Osteocyte (in vitro differentiated cells): ENCODE data around the gene MCRIP1. TPM values are rescaled to one million over a fixed set of nuclear protein-coding genes. Genes with fewer than 3 reads are reported as not detected.

Experiments used
- DNase-seq: peaks from one replicate; pipeline ENCODE4 v3.0.0; 2021; ENCODE audit warnings: mixed read lengths; ENCODE audit not compliant: unreplicated experiment; ENCODE audit errors: extremely low spot score
- H3K27ac Mint-ChIP-seq: one replicate; pipeline ENCODE4 v1.8.0; 2021; ENCODE audit warnings: mild to moderate bottlenecking, mixed read lengths; ENCODE audit not compliant: unreplicated experiment
- H3K27me3 Mint-ChIP-seq: one replicate; pipeline ENCODE4 v1.8.0; 2021; ENCODE audit warnings: mixed read lengths; ENCODE audit not compliant: unreplicated experiment
- H3K36me3 Mint-ChIP-seq: one replicate; pipeline ENCODE4 v1.8.0; 2021; ENCODE audit warnings: mixed read lengths; ENCODE audit not compliant: unreplicated experiment
- H3K4me1 Mint-ChIP-seq: one replicate; pipeline ENCODE4 v1.8.0; 2021; ENCODE audit warnings: mixed read lengths; ENCODE audit not compliant: unreplicated experiment
- H3K4me3 Mint-ChIP-seq: one replicate; pipeline ENCODE4 v1.8.0; 2021; ENCODE audit warnings: mild to moderate bottlenecking, moderate library complexity, mixed read lengths; ENCODE audit not compliant: unreplicated experiment
- H3K9me3 Mint-ChIP-seq: one replicate; pipeline ENCODE4 v1.8.0; 2021; ENCODE audit warnings: mixed read lengths; ENCODE audit not compliant: unreplicated experiment
- total RNA-seq: library from RNA; stranded (reverse); gene quantifications from 2 replicates; pipeline ENCODE4 v1.2.1, GENCODE V29; 2021
- TF ChIP-seq, protein P1 (sequence below): fragments of 200-600 bp; sonication (generic); IDR thresholded peaks from 2 replicates; pipeline ENCODE4 v1.5.0; 2021; ENCODE audit warnings: antibody characterized with exemption, mild to moderate bottlenecking, moderate library complexity

The MCRIP1 gene
- total RNA-seq, 1 donor from 2014 or later: 176 TPM

DNA sequence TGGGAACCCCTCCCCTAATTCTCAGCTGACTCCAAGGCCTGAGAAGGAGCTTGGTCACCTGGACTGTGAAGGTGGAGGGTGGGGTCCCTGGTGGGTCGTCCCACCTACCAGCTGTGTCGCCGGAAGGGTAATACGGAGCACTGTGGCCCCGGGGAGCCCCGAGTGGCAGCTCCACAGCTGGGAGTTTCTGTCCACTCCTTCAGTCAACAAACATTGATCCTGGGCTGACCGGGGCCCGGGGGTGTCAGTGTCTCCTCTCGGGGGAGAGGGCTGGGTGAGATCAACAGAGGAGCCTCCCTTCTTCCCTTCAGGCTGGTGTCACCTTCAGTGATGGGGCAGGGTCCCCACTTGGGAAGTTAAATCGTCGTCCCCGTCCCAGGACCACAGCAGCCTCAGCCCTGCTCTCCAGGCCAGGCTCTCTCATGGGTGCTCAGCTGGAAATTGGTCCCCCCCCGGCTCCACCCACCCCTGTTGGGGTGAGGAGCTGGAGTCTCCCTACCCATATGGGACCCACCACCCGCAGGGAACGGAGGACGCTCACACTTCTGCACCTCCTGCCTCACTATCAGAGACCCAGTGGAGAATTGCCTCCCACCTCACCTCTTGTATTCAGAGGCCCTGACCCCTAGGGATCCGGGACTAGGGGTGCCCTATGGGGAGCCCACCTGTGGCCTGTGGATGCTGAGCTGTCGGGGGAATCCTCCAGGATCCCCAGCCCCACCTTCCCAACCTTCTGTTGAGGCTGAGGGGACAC is 27.2 kb downstream of the MCRIP1 start:
- TF ChIP-seq, protein P1, sequence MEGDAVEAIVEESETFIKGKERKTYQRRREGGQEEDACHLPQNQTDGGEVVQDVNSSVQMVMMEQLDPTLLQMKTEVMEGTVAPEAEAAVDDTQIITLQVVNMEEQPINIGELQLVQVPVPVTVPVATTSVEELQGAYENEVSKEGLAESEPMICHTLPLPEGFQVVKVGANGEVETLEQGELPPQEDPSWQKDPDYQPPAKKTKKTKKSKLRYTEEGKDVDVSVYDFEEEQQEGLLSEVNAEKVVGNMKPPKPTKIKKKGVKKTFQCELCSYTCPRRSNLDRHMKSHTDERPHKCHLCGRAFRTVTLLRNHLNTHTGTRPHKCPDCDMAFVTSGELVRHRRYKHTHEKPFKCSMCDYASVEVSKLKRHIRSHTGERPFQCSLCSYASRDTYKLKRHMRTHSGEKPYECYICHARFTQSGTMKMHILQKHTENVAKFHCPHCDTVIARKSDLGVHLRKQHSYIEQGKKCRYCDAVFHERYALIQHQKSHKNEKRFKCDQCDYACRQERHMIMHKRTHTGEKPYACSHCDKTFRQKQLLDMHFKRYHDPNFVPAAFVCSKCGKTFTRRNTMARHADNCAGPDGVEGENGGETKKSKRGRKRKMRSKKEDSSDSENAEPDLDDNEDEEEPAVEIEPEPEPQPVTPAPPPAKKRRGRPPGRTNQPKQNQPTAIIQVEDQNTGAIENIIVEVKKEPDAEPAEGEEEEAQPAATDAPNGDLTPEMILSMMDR: no peak
- Mint-ChIP-seq H3K4me1 (peaks cover 2% of the 10 kb centered on the region), H3K9me3 (no peaks in the 10 kb centered on the region), H3K4me3 (no peak overlapping the region), H3K36me3 (no peaks in the 10 kb centered on the region), H3K27me3 (peaks cover 26% of the 10 kb centered on the region), H3K27ac (no peak overlapping the region)
- DNase-seq: no peak

DNA sequence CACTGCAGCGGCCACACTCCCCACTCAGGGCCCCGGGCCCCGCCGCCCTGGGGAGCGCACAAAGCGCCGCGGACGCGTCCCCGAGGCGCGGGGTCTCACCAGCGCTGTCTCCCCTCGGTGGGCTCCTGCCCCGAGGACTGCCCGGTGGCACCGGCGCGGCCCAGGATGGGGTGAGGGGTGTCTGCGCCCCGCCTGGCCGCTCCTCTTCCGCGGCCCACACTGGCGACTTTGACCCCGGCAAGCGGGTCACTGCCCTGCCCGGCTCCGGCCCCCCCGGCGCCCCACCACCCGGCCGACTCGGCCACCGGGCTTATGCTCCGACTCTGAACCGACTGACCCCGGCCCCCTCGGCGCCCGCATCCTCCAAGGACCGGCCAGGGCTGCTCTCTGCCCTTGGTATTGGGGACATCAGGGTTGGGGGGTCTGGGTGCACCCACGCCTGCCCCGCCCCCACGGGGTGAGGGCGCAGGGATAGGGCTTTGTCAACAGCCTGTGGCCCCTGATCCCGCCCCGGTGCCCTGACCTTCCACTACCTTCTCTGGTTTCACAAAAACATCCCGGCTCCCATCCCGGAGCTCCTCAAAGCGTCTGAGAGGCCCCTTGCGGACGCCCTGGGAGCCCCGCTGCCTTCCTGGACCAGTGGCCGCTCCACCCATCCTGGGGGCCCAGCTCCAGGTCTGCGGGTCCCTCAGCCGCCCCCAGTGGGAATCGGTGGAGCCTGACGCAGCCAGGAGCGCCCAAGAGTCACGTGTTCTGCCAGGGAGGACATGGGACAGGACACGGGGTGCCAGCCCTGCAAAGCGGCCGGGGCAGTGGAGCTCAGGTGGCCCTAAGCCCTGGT is 28.3 kb downstream of the MCRIP1 start:
- peaks cover 31% of the 10 kb centered on the region for H3K27me3 Mint-ChIP-seq
- no peak overlapping the region for H3K27ac Mint-ChIP-seq
- H3K4me1 Mint-ChIP-seq: peaks cover 2% of the 10 kb centered on the region
- DNase-seq: no peak
- no peaks in the 10 kb centered on the region for H3K9me3 Mint-ChIP-seq
- TF ChIP-seq, protein P1: no peak
- no peaks in the 10 kb centered on the region for H3K36me3 Mint-ChIP-seq
- H3K4me3 Mint-ChIP-seq: peak overlapping the region; percentile 50

DNA sequence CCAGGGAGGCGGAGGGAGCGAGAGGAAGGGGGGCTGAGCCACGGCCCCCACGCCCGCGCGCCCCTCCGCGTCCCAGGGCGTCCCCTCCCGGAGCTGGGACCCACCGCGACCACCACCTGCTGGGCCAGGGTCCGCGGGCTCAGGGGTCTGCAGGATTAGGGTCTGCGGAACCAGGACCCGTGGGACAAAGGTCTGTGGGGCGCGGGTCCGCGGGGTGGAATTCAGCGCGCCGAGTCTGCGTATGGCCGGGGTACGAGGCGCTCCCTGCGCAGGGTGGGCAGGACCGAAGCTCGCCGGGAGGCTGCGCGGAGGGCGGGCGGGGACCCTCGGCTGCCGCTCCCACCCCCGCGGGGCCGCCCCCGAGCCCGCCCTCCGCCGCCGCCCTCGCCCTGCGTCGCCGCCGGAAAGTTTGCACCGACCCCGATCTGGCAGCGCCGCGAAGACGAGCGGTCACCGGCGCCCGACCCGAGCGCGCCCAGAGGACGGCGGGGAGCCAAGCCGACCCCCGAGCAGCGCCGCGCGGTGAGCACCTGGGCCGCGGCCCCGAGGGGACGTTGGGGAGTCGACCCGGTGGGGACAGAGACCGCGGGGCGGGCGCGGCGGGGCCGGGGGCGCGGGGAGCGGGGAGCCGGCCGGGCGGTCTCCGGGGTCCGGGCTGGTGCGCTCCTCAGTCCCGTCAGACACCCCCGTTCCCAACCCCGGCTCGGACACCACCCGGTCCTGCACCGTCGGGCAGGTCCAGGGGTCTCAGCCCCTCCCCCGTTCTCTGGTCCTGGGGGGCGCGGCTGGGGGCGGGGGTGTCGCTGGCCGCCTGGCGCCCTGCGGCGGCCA is 29.1 kb downstream of the MCRIP1 start, which contains the start of gene GCGR:
GCGR (plus strand) TSS at position 423 of the 831 bp plus-strand sequence. CDS start 4,869 bp downstream, outside the sequence.
- DNase-seq: no peak
- Mint-ChIP-seq H3K4me3 (peak within 1 kb of the TSS; percentile 50), H3K27ac (no peak within 1 kb of the TSS), H3K27me3 (peaks cover 28% of the 10 kb centered on the region), H3K9me3 (no peaks in the 10 kb centered on the region), H3K4me1 (peaks cover 2% of the 10 kb centered on the region), H3K36me3 (no peaks in the 10 kb centered on the region)
- TF ChIP-seq, protein P1: no peak

DNA sequence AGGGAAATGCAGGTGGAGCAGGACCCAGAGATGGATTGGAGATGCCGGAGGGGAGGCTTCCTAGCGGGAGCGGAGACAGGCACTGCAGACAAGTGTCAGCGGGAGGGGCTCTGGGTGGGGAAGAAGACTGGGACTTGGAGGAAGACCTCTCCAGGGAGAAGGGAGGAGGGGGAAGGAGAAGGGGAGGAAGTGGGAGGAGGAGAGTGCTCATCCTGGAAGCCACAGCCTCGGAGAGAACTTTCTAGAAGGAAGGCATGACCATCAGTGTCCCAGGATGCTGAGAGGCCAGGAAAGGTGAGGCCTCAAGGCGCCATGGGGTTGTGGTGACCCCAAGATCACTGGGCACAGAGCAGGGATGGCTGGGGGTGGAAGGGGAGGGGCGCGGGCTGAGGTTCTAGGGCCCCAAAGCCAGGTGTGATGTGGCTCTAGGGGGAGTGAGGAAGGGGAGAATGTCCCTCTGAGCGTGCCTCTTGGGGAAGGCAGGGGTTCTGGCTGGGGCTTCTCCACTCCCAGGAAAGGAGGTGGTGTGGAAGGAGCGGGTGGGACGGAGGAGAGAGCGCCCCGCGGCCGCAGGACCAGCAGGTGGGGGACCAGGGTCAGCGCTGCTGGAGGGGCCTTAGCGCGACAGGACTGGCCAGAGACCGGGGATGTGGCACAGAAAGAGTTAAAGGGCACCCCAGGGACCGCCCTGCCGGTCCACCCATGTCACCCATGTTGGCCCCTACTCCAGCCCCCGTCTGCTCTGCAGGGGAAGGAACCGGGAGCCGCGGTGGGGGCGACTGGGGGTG is 30.0 kb downstream of the MCRIP1 start:
- Mint-ChIP-seq H3K27me3 (peaks cover 26% of the 10 kb centered on the region), H3K4me3 (no peak overlapping the region), H3K36me3 (no peaks in the 10 kb centered on the region), H3K4me1 (peaks cover 2% of the 10 kb centered on the region), H3K9me3 (no peaks in the 10 kb centered on the region), H3K27ac (no peak overlapping the region)
- no peak for DNase-seq
- TF ChIP-seq, protein P1: no peak
